Loucy (cell line): Measurements from ENCODE around the gene GLT1D1.

Source experiments
- H2AFZ ChIP-seq: fragments of 200-600 bp; sonication (generic); 2 replicates; pipeline ENCODE4 v1.6.0; 2016; ENCODE audit warnings: antibody characterized with exemption, mild to moderate bottlenecking, low read length, moderate library complexity
- H3F3A ChIP-seq: fragments of 200-600 bp; 2 replicates; pipeline ENCODE4 v1.6.0; 2016; ENCODE audit warnings: antibody characterized with exemption, low read depth, mild to moderate bottlenecking
- H3K27me3 ChIP-seq: fragments of 200-600 bp; sonication (generic); 2 replicates; pipeline ENCODE4 v1.6.1; 2014; ENCODE audit warnings: low read length, mild to moderate bottlenecking; ENCODE audit not compliant: insufficient read depth, poor library complexity, severe bottlenecking
- H3K36me3 ChIP-seq: fragments of 200-600 bp; sonication (generic); 2 replicates; pipeline ENCODE4 v1.6.1; 2016; ENCODE audit warnings: low read length; ENCODE audit not compliant: insufficient read depth
- H3K4me1 ChIP-seq: fragments of 200-600 bp; sonication (generic); 2 replicates; pipeline ENCODE4 v1.5.1; 2014; ENCODE audit warnings: low read length, mild to moderate bottlenecking; ENCODE audit not compliant: insufficient read depth, poor library complexity, severe bottlenecking
- H3K4me2 ChIP-seq: fragments of 200-600 bp; sonication (generic); 2 replicates; pipeline ENCODE4 v1.6.0; 2014; ENCODE audit warnings: antibody characterized with exemption, low read length, low read depth, mild to moderate bottlenecking; ENCODE audit not compliant: poor library complexity, severe bottlenecking
- H3K4me3 ChIP-seq: fragments of 200-600 bp; sonication (generic); 2 replicates; pipeline ENCODE4 v1.5.1; 2014; ENCODE audit warnings: low read length, mild to moderate bottlenecking, mixed read lengths; ENCODE audit not compliant: poor library complexity, severe bottlenecking
- H3K79me2 ChIP-seq: fragments of 200-600 bp; sonication (generic); 2 replicates; pipeline ENCODE4 v1.6.1; 2014; ENCODE audit warnings: low read length; ENCODE audit not compliant: insufficient read depth
- H3K9ac ChIP-seq: fragments of 200-600 bp; sonication (generic); 2 replicates; pipeline ENCODE4 v1.6.0; 2014; ENCODE audit warnings: mild to moderate bottlenecking, low read depth, low read length, moderate library complexity; ENCODE audit not compliant: poor library complexity, severe bottlenecking
- H3K9me2 ChIP-seq: fragments of 200-600 bp; sonication (generic); replicated peaks from 2 replicates; pipeline ENCODE4 v1.6.1; 2016; ENCODE audit warnings: low read depth, low read length, mixed read lengths
- H3K9me3 ChIP-seq: fragments of 200-600 bp; sonication (generic); 2 replicates; pipeline ENCODE4 v1.6.1; 2014; ENCODE audit warnings: mild to moderate bottlenecking, antibody characterized with exemption, low read length, low read depth; ENCODE audit not compliant: insufficient read depth
- H4K20me1 ChIP-seq: fragments of 200-600 bp; sonication (generic); 2 replicates; pipeline ENCODE4 v1.6.0; 2014; ENCODE audit warnings: antibody characterized with exemption, low read length, mild to moderate bottlenecking; ENCODE audit not compliant: insufficient read depth, poor library complexity, severe bottlenecking
- EZH2phosphoT487 ChIP-seq: fragments of 200-600 bp; IDR thresholded peaks from 2 replicates; pipeline ENCODE4 v1.6.1; 2018; ENCODE audit warnings: antibody characterized with exemption, mild to moderate bottlenecking, moderate library complexity, borderline replicate concordance
- TF ChIP-seq, protein P1 (sequence below): fragments of 200-600 bp; sonication (generic); conservative IDR thresholded peaks from 2 replicates; pipeline ENCODE4 v1.5.1; 2014; ENCODE audit warnings: mild to moderate bottlenecking, antibody characterized with exemption, low read length

GLT1D1 gene

DNA sequence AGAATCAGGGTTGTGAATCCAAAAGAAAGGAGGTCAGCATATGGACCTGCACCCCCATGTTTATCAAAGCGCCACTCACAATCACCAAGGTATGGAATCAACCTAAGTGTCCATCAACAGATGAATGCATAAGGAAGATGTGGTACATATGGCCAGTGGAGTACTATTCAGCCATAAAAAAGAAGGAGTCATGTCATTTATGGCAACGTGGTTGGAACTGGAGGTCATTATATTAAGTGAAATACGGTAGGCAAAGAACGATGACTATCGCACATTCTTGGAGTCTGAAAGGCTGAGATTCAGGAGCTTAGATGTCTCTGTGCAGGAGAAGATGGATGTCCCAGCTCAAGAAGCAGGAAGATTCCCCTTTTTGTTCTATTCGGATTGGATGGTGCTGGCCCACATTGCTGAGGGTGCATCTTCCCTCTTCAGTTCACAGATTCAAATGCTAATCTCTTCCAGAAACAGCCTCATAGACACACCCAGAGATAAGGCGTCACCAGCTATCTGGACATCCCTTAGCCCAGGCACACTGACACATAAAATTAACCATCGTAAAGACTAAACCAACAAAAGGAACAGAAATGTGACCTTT, 108.1 kb downstream of the GLT1D1 start:
- Histone ChIP-seq H3K4me3 (no peak overlapping the region), H3K36me3 (no peaks in the 10 kb centered on the region), H3K27me3 (no peaks in the 10 kb centered on the region), H3K4me2 (no peak overlapping the region), H3K4me1 (peaks cover 17% of the 10 kb centered on the region), H3K9ac (no peak overlapping the region), H3F3A (no peaks in the 10 kb centered on the region), H3K9me3 (no peaks in the 10 kb centered on the region), H2AFZ (no peak overlapping the region), H4K20me1 (no peaks in the 10 kb centered on the region), H3K9me2 (no peaks in the 10 kb centered on the region), H3K79me2 (no peaks in the 10 kb centered on the region)
- TF ChIP-seq, protein P1, sequence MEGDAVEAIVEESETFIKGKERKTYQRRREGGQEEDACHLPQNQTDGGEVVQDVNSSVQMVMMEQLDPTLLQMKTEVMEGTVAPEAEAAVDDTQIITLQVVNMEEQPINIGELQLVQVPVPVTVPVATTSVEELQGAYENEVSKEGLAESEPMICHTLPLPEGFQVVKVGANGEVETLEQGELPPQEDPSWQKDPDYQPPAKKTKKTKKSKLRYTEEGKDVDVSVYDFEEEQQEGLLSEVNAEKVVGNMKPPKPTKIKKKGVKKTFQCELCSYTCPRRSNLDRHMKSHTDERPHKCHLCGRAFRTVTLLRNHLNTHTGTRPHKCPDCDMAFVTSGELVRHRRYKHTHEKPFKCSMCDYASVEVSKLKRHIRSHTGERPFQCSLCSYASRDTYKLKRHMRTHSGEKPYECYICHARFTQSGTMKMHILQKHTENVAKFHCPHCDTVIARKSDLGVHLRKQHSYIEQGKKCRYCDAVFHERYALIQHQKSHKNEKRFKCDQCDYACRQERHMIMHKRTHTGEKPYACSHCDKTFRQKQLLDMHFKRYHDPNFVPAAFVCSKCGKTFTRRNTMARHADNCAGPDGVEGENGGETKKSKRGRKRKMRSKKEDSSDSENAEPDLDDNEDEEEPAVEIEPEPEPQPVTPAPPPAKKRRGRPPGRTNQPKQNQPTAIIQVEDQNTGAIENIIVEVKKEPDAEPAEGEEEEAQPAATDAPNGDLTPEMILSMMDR: no peak
- no peak for TF ChIP-seq EZH2phosphoT487

DNA sequence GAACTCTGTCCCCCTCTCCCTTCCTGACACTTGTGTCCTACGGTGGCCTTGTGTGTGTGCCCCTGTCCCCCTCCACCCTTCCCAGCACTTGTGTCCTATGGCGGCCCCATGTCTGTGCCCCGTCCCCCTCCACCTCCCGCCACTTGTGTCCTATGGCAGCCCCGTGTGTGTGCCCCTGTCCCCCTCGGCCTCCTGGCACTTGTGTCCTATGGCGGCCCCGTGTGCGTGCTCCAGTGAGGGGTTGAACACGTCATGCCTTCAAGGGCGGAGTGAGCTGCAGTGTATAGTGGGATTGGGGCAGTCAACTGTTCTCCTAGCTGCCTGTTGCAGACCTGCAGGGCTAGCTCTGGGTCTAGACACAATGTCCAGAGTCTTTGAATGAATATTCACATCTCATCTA, 108.7 kb downstream of the GLT1D1 start:
- no peak overlapping the region for H2AFZ ChIP-seq
- H3K27me3 ChIP-seq: no peaks in the 10 kb centered on the region
- peaks cover 13% of the 10 kb centered on the region for H3K4me1 ChIP-seq
- H3K4me3 ChIP-seq: no peak overlapping the region
- H3K79me2 ChIP-seq: no peaks in the 10 kb centered on the region
- no peaks in the 10 kb centered on the region for H3K9me2 ChIP-seq
- H3K9me3 ChIP-seq: no peaks in the 10 kb centered on the region
- H3F3A ChIP-seq: no peaks in the 10 kb centered on the region
- no peak overlapping the region for H3K4me2 ChIP-seq
- no peaks in the 10 kb centered on the region for H4K20me1 ChIP-seq
- no peak overlapping the region for H3K9ac ChIP-seq
- TF ChIP-seq, protein P1: no peak
- no peak for TF ChIP-seq EZH2phosphoT487
- no peaks in the 10 kb centered on the region for H3K36me3 ChIP-seq

- no peak overlapping the region for H3K4me2 ChIP-seq
- no peak overlapping the region for H3K9ac ChIP-seq
- H3K36me3 ChIP-seq: no peaks in the 10 kb centered on the region
- H4K20me1 ChIP-seq: no peaks in the 10 kb centered on the region
- H3F3A ChIP-seq: no peaks in the 10 kb centered on the region
- TF ChIP-seq, protein P1: no peak
- no peak for TF ChIP-seq EZH2phosphoT487
- H3K27me3 ChIP-seq: no peaks in the 10 kb centered on the region
- no peak overlapping the region for H2AFZ ChIP-seq
- no peaks in the 10 kb centered on the region for H3K9me3 ChIP-seq
- no peaks in the 10 kb centered on the region for H3K79me2 ChIP-seq
- H3K4me1 ChIP-seq: no peaks in the 10 kb centered on the region
- no peaks in the 10 kb centered on the region for H3K9me2 ChIP-seq
- H3K4me3 ChIP-seq: no peak overlapping the region
These were observed 113.0 kb downstream of the GLT1D1 start for GRCh38 chr12:128966203-128966810.
